NK-92 (cell line): Measurements from ENCODE around the gene PRRC1.

Experiments used
- DNase-seq: peaks from one replicate; lab custom pipeline; 2025; ENCODE audit not compliant: unreplicated experiment; lab: John Stamatoyannopoulos, UW

The PRRC1 gene

GRCh38 chr5:127577458-127577857 lies 60.0 kb downstream of the PRRC1 start:
- DNase-seq, result no peak

- no peak for DNase-seq
Measured at GRCh38 chr5:127580731-127581130, 63.3 kb downstream of the PRRC1 start.

GRCh38 chr5:127581450-127581849 lies 64.0 kb downstream of the PRRC1 start:
- DNase-seq, result no peak

DNA sequence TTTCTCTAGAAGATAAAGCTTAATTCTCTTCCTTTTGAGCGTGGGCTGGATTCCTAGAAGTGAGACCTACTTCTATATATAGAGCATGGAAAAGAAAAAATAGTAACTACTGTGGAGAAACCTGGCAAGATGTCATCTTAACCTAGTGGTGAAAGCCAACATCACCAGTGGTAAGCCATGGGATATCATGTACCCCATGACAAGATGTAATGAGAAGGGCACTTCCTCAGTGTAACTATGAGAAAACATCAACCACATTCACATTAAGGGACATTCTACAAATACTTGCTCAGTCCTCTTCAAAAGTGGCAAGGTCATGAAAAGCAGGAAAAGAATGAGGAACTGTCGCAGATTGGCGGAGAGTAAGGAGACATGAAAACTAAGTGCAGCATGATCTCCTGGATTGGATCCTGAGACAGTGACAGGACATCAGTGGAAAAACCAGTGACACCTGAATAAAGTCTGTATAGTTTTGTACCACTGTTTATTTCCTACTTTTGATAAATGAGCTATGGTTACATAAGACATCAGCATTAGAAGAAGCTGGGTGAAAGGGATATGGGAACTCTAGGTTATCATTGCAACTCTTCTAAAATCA lies 65.4 kb downstream of the PRRC1 start:
- no peak for DNase-seq

- DNase-seq, result no peak
Measured at GRCh38 chr5:127583866-127584265, 66.4 kb downstream of the PRRC1 start.

DNA sequence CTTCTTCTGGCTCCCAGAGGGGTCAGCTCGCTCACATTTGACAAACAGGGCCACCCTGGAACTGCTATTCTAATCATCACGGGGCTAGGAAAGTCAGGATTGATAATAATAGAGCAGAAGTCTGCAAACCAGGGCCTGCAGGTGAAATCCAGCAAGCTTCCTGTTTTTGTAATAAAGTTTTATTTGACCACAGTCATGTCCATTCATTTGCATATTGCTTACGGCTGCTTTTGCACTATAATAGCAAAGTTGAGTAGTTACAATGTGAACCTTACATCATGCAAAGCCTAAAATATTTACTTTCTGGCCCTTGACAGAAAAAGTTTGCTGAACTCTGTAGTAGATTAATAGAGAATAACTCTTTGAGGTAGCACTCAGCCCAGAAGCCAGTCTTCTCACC lies 68.2 kb downstream of the PRRC1 start:
- no peak for DNase-seq

DNA sequence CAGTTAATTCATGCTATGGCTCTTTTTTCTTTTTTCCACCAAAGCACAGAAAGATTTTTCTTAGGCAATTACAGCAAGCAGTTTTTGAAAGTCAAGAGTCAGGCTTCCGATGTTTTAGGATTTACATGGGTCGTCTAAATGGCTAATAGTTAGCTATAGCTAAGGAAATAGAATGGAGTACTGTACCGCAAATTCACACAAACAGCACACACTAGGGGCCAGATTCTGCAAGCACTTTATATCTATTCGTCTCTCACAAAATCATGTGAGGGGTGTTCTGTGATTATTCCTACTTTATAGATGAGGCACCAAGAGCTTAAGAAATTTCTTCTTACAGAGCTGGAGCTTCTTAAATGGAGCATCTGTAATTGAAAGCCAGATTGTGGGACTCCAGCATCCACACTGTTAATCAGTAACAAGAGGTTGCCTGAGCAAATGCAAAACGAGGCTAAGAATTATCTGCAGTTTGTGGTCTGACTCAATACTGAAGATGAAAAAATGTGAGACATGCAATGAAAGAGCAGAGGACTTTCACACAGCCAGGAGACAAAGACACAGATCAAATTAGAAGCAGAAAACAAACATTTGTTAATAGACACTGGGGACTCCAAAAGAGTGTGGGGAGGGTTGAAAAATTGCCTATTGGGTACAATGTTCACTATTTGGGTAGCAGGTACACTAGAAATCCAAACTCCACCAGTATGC lies 68.8 kb downstream of the PRRC1 start:
- DNase-seq, result no peak

DNA sequence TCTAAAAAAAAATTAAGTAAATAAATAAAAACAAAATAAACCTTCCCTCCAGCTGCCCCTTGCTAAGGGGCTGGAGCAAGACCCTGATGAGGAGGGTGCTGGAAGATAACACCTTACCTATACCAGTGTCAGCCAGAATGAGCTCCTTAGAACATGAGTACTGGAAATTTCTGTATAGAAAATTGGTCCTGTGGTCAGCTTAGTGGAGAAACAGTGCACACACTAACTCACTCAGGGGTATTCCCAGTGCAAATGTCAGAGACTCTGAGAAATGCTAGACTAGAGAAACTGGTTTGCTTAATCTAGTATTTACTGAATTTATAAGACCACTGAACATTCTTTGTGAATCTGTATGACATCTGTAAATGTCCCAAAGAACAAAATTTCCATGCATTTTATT lies 69.4 kb downstream of the PRRC1 start:
- DNase-seq, result no peak

DNA sequence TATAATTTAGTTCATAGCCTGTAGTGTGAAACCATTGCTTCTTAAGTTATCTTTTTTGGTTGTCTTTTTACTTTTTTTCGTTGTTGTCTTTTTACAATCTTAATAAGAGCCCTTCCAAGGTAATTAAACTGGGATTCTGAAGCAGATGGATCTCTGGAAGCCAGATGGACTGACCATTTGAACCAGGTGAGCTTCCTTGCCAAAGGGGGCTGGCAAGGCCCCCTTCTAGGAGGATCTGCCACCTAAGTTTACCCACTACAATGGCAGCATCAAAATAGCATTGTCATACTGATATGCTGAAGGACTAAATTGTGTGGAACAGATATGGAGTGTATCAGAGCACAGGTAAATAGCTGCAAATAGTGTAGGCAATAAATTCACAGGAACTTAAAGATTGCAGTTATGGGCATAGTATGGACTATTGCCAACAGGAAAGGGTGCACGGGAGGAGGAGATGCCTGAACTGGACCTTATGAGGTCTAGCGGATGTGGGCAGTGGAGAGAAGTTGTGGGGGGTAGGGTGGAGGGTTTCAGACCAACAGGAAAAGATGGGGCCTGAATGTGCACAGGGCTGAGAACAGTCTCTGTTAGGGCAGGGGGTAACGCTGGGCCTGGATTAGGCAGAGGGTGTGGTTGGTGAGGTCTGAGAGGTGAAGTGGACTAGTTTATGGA lies 69.9 kb downstream of the PRRC1 start:
- DNase-seq, result no peak

DNA sequence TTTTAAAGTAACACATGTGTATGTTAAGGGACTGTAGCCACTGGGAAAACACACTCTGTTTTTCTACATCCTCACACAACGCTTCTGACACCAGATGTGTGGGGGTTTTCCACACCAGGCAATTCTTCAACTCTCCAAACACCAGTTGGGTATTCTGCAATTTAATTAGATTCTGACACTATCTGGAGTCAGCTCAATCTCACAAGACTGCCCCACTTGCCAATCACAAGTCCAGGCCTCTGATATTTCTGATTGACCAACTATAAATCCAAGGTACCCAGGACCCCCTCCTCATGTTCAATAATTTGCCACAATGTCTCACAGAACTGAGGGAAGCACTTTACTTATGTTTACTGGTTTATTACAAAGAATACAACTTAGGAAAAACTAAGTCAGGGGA lies 70.9 kb downstream of the PRRC1 start:
- DNase-seq, result no peak

GRCh38 chr5:127589309-127590030 lies 72.0 kb downstream of the PRRC1 start:
- DNase-seq, result no peak

- DNase-seq, result no peak
Measured at GRCh38 chr5:127590156-127590722, 72.8 kb downstream of the PRRC1 start.

GRCh38 chr5:127595484-127596368 lies 78.3 kb downstream of the PRRC1 start:
- no peak for DNase-seq

DNA sequence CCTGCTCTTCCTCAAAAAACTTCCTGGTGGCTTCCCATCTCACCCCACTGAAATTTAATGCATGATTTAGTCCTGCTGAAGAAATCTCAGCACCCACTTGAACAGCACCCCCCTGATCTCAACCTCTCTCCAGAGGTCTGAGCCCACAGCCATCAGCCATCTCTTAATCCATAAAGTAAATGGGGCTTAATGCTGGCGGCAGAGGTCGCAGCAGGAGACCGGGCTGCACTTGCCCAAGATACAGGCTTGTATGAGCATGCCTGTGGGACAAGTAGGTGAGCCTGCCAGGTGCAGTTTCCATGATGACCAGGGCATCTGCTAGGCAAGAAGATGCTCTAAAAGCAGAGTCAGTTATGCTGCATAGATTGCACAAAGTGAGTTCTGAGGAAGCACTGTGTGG lies 79.1 kb downstream of the PRRC1 start:
- DNase-seq, result no peak

- no peak for DNase-seq
Measured at GRCh38 chr5:127599320-127599719, 81.9 kb downstream of the PRRC1 start.

DNA sequence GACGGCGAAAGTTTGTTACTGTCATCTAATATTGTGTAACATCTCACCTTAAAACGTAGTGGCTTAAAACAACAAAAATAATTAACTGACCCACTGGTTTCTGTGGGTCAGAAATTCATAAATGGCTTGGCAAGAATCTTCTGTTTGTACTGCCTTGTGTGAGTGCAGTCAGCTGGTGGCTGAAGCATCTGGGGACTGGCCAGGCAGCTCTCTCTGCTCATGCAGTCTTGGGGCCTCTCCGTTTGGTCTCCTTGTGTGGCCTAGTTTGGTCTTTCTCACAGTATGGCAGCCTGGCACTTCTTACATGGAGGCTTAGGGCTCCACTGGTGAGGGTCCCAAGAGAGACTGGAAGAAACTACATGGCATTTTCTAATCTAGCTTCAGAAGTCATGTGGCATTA lies 82.4 kb downstream of the PRRC1 start:
- no peak for DNase-seq

DNA sequence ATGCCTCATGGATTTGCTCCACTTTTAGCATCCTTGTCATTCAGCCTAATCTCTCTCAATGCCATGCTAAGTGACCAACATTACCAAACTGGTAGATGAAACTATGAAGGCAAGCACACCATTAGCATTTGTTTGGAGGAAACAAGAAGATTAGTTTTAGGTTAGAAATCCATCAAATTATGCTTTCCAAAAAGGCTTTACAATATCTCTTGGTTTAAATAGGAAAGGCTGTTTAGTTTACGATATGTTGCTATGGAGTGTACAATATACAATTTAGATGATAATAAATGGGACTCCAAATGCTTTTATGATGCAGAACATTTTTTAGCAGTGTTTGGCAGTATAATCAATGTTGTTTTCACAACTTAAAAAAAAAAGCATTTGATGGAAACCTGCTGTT lies 83.7 kb downstream of the PRRC1 start:
- no peak for DNase-seq

GRCh38 chr5:127601601-127602000 lies 84.2 kb downstream of the PRRC1 start:
- no peak for DNase-seq

- DNase-seq, result no peak
Measured at GRCh38 chr5:127602481-127602880, 85.0 kb downstream of the PRRC1 start.
